CD1c-positive myeloid dendritic cell (primary cell): Measurements from ENCODE around the gene TUBA3C.
"Not testable (repeated sequence)": the region's sequence is repeated elsewhere in the genome, so short reads cannot be mapped to it uniquely, and the experiment has no call there.

Experiments used
- DNase-seq: peaks from one replicate; pipeline ENCODE4 v3.0.0-alpha.2; 2016; ENCODE audit errors: extremely low spot score

TUBA3C gene

GRCh38 chr13:19181621-19182485 is at the start of gene TUBA3C:
TUBA3C (minus strand) TSS chr13:19181824; CDS start chr13:19181747, 77 bp downstream.
- no peak for DNase-seq

- not testable (repeated sequence) for DNase-seq
Measured at GRCh38 chr13:19207413-19207812, 25.8 kb upstream of the TUBA3C start.

GRCh38 chr13:19192622-19193021 is 11.0 kb upstream of the TUBA3C start:
- DNase-seq, result not testable (repeated sequence)

GRCh38 chr13:19189911-19190310 is 8.3 kb upstream of the TUBA3C start:
- not testable (repeated sequence) for DNase-seq

GRCh38 chr13:19189368-19189767 is 7.7 kb upstream of the TUBA3C start:
- DNase-seq, result not testable (repeated sequence)

- no peak for DNase-seq
Measured at GRCh38 chr13:19185865-19186645, 4.4 kb upstream of the TUBA3C start.

DNA sequence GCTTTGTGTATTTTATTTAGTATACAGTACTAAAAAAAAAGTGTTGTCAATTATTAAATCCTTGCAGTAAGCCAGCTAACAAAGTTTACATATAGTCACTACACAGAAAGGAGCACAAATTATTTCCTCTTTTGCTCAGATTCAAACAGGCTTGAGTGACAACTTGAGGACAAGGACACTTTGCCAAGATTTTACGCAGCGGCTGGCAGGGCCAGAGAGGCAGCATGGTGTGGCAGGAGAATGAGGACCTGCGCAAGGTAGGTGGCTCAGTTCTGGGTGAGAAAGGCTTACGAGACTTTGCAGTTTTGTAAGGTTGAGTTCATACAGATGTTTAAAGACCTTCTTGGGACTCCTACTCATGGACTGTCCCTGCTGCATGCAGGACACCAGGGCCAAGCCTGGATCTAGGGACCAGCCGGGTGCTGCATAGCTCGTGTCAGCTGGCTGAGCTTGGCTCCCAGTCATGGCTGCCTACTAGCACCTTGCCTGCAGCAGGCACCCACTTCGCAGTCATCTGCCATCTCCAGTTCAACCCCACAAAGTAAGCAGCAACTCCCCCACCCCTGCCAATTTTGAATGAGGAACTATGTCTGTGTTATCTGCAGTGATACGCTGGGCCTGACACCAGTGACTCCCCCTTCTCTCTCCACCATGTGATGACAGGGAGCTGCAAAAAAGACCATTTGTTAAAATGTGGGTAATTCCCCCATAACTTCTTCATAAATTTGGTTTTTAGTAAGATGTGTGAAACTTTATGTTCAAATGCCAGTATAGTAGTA is 3.7 kb upstream of the TUBA3C start:
- DNase-seq, result no peak

DNA sequence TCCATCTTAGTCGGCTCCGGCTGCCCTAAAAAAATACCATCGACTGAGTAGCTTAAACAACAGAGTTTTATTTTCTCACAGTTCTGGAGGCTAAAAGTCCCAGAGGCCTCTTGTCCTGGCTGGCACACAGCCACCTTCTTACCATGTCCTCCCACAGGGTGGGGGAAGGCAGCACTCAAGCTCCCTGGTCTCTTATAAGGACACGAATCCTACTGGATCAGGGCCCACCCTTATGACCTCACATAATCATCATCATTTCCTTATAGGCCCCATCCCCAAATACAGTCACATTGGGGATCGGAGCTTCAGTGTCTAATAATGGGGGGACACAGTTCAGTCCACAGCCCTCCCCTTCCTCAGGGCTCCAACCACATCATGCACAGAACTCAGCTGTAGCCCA is 2.6 kb upstream of the TUBA3C start:
- DNase-seq, result no peak

DNA sequence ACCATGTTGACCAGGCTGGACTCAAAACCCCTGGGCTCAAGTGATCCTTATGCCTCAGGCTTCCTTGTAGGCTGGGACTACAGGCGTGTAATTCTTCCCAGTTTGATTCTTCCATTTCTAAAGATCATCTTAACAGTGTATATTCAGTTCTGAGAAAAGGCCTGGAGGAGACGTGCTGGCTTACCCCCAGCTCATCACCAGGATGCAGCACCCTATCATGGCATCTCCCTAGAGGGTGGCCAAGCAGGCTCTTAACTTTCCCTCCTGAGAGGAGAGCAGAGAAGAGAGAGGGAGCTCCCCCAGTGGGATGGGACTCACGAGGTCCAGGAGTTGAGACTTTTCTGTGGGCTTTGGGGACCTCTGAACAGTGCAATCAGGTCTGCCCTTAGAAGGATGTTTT is 2.1 kb upstream of the TUBA3C start:
- no peak for DNase-seq

DNA sequence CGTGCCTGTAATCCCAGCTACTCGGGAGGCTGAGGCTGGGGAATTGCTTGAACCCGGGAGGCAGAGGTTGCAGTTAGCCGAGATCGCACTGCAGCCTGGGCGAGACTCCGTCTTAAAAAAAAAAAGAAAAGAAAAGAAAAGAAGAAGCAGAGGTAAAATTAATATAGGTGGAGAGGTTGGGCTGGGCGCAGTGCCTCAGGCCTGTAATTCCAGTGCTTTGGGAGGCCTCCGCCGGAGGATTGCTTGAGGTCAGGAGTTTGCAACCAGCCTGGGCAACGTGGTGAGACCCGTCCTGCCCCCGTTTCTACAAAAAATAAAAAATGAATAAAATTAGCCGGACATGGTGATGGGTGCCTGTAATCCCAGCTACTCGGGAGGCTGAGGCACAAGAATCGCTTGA is 912 bp upstream of the TUBA3C start:
- DNase-seq, result no peak

- no peak for DNase-seq
Measured at GRCh38 chr13:19181021-19181620, 503 bp downstream of the TUBA3C start.

GRCh38 chr13:19179916-19180315 is 1.7 kb downstream of the TUBA3C start:
- DNase-seq, result no peak

DNA sequence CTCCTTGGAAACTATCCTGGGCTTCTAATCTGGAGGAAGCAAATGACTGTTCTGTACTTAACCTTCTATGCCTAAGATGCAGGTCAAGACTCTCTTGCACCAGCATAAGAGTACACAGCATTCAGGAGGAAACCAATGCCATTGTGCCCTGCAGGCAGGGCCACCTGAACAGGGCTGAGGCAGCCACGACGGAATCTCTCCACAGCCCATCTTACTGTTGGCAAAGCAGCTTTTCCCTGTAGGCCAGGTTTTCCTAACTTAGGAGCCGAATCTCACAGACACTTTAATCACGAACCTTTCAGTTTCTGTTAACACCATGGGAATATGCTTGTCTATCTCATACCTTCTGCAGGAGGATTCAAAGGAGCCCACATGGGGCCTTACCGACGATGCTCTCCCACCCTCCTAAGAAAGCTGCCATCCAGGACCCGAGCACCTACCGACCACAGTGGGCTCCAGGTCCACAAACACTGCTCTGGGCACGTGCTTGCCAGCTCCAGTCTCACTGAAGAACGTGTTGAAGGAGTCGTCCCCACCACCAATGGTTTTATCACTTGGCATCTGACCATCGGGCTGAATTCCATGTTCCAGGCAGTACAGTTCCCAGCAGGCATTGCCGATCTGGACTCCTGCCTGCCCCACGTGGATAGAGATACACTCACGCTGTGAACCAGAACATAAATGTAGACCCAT is 2.6 kb downstream of the TUBA3C start:
- no peak for DNase-seq

- not testable (repeated sequence) for DNase-seq
Measured at GRCh38 chr13:19176981-19177776, 4.4 kb downstream of the TUBA3C start.

DNA sequence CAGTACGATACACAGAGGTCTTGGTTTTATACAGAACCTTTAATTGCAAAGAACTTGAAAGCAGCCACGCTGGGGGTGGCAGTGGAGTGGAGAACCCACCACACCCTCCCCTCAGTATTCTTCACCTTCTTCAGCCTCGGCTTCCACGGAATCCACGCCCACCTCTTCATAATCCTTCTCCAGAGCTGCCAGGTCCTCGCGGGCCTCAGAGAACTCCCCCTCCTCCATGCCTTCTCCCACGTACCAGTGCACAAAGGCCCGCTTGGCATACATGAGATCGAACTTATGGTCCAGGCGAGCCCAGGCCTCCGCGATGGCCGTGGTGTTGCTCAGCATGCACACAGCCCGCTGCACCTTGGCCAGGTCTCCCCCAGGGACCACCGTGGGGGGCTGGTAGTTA is 7.9 kb downstream of the TUBA3C start:
- no peak for DNase-seq

DNA sequence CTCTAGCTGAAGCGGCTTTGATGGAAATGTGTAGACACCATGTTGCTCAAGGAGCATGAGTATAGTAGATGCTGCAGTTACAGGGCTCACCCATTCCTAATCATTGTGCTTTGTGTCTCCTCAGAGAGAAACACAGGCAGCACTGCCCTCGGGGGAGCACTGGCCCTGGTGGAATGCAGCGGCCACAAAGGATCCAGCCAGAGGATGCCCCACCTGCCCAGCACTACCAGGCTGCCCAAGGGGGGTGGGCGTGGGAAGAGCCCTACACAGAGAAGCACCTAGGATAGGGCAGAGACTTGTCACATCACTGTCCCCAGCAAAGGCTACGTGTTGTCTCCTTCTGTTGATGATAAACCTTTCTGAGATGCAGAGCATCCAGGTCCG is 9.0 kb downstream of the TUBA3C start:
- no peak for DNase-seq

DNA sequence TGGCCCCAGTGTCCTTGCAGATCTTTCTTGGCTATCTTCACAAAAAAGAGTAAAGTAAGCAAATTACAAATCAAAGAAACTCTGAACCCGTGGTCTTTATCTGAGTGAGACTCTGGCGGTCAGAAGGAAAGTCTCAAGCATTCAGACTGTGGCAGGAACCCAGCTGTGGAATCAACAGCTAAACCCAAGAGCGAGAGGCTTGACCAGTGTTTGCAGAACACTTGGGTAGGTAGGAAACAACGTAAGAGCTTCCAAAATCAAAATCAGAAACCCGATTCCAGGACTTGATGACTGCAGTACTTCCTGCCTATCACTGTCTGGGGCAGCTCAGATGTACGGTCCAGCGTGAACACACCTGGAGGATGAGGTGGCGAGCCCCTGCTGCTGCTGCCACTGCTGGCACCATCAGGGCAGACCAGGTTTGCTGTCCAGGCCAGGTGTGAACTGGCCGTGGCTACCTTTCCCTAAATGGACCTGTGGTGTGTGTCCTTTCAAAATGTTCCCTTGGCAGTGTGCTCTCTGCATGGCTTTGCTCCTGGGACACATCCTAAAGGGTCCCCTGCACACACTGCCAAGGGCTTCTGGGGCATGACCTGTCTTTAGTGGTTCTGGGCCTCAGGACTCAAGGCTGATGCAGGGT is 9.5 kb downstream of the TUBA3C start:
- DNase-seq, result no peak

GRCh38 chr13:19171563-19171962 is 10.1 kb downstream of the TUBA3C start:
- DNase-seq, result no peak

DNA sequence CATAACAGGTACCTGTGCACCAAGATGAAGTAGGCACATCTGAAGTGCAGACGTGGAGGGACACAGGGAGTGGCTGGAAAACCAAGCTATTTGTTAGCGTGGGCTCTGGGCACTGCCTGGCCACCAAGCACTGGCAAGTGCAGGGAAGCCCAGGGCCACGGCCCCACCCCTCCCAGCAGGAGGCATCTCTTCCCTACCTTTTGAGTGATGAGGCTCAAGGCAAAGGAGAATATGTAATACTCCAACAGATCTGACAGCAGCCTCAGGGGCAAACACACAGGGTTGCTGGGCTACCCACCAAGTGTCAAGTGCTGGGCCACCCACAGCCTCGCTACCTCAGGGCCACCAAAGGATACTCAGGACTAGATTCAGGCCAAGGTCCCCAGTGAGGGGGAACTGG is 11.6 kb downstream of the TUBA3C start:
- DNase-seq, result no peak

- DNase-seq, result no peak
Measured at GRCh38 chr13:19169496-19169895, 12.1 kb downstream of the TUBA3C start.
